KMS-11 (cell line): ENCODE measurements around the gene SLC12A4.

Experiments used
- H2AFZ ChIP-seq: fragments of 200-600 bp; sonication (generic); 2 replicates; pipeline ENCODE4 v1.6.1; 2016; ENCODE audit warnings: antibody characterized with exemption, mixed run types, low read depth
- H3K27ac ChIP-seq: fragments of 200-600 bp; sonication (generic); 2 replicates; pipeline ENCODE4 v1.6.1; 2016; ENCODE audit warnings: mild to moderate bottlenecking, mixed run types
- H3K27me3 ChIP-seq: fragments of 200-600 bp; sonication (generic); 2 replicates; pipeline ENCODE4 v1.6.1; 2017; ENCODE audit warnings: mild to moderate bottlenecking, low read depth, mixed run types, moderate library complexity; ENCODE audit not compliant: insufficient read depth
- H3K36me3 ChIP-seq: fragments of 200-600 bp; sonication (generic); 2 replicates; pipeline ENCODE4 v1.6.1; 2017; ENCODE audit warnings: mild to moderate bottlenecking, mixed run types; ENCODE audit not compliant: insufficient read depth
- H3K4me1 ChIP-seq: fragments of 200-600 bp; sonication (generic); 2 replicates; pipeline ENCODE4 v1.6.1; 2016; ENCODE audit warnings: mild to moderate bottlenecking, low read depth, mixed run types; ENCODE audit not compliant: poor library complexity, severe bottlenecking
- H3K4me2 ChIP-seq: fragments of 200-600 bp; sonication (generic); 2 replicates; pipeline ENCODE4 v1.7.0; 2016; ENCODE audit warnings: mild to moderate bottlenecking, mixed run types
- H3K4me3 ChIP-seq: fragments of 200-600 bp; sonication (generic); IDR thresholded peaks from 2 replicates; pipeline ENCODE4 v1.6.1; 2017; ENCODE audit warnings: low read depth, low read length, mixed read lengths; ENCODE audit not compliant: insufficient read depth
- H3K79me2 ChIP-seq: fragments of 200-600 bp; sonication (generic); 2 replicates; pipeline ENCODE4 v1.6.1; 2016; ENCODE audit warnings: low read depth, mixed run types; ENCODE audit not compliant: insufficient read depth
- H3K9ac ChIP-seq: fragments of 200-600 bp; sonication (generic); 2 replicates; pipeline ENCODE4 v1.6.1; 2016; ENCODE audit warnings: mild to moderate bottlenecking, mixed run types
- H4K20me1 ChIP-seq: fragments of 200-600 bp; sonication (generic); 2 replicates; pipeline ENCODE4 v1.6.1; 2016; ENCODE audit warnings: mild to moderate bottlenecking, mixed run types; ENCODE audit not compliant: insufficient read depth
- CTCF ChIP-seq: fragments of 200-600 bp; sonication (generic); conservative IDR thresholded peaks from 2 replicates; pipeline ENCODE4 v1.6.1; 2017; ENCODE audit warnings: low read depth, mild to moderate bottlenecking, antibody characterized with exemption, low read length, moderate library complexity, mixed read lengths

The SLC12A4 gene

DNA sequence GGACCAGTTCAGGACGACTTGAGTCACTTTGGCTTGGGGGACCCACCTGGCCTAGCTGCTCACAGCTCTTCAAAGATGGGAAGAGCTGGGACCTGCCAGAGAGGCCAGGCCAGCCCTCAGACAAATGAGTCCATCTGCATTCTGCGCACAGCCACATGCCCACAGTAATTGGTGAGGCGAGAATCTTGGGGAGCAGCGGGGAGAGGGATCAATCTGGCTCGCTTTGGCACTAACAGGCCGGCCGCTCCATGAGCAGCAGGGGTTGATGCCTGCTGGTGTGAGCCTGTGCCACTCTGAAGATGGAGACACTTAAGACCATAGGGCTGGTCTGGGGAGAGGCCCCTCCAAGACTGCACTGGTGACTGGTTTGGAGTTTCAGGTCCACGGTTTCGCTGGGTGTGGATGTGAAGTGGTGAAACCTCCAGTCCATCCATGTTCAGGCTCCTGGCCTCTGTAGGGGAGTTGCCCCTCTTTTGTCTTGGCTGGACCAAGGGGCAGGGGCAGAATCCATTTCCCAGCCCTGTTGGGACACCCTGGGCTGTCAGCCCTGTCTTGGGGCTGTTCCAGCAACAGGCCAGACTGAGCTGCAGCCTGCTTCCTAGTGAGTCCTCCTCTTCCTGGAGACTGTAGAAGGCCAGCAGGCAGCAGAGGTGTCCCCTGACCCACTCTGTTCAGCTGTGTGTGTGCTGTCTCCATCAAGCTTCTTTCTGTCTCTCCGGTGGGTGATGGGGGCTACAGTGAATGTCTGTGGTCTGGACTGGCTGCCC, 44.1 kb downstream of the SLC12A4 start:
- Histone ChIP-seq H3K27ac (no peak overlapping the region), H3K4me2 (no peak overlapping the region), H3K36me3 (no peaks in the 10 kb centered on the region), H3K9ac (no peak overlapping the region), H3K4me1 (no peaks in the 10 kb centered on the region), H4K20me1 (no peaks in the 10 kb centered on the region), H2AFZ (no peak overlapping the region), H3K27me3 (no peaks in the 10 kb centered on the region), H3K79me2 (no peaks in the 10 kb centered on the region), H3K4me3 (no peak overlapping the region)
- no peak for TF ChIP-seq CTCF

GRCh38 chr16:67923414-67924116, 44.9 kb downstream of the SLC12A4 start:
- Histone ChIP-seq H2AFZ (no peak overlapping the region), H3K27ac (no peak overlapping the region), H3K27me3 (no peaks in the 10 kb centered on the region), H3K9ac (no peak overlapping the region), H3K4me2 (no peak overlapping the region), H3K4me3 (no peak overlapping the region), H3K4me1 (no peaks in the 10 kb centered on the region), H3K79me2 (no peaks in the 10 kb centered on the region), H4K20me1 (no peaks in the 10 kb centered on the region), H3K36me3 (no peaks in the 10 kb centered on the region)
- no peak for TF ChIP-seq CTCF

- no peak for TF ChIP-seq CTCF
- H2AFZ ChIP-seq, result no peak overlapping the region
- no peaks in the 10 kb centered on the region for H4K20me1 ChIP-seq
- no peaks in the 10 kb centered on the region for H3K4me1 ChIP-seq
- no peak overlapping the region for H3K9ac ChIP-seq
- H3K4me2 ChIP-seq, result no peak overlapping the region
- H3K4me3 ChIP-seq, result no peak overlapping the region
- H3K79me2 ChIP-seq, result no peaks in the 10 kb centered on the region
- no peaks in the 10 kb centered on the region for H3K27me3 ChIP-seq
- H3K36me3 ChIP-seq, result no peaks in the 10 kb centered on the region
- H3K27ac ChIP-seq, result no peak overlapping the region
Measured at GRCh38 chr16:67922740-67923139, 45.7 kb downstream of the SLC12A4 start.

GRCh38 chr16:67922221-67922620, 46.2 kb downstream of the SLC12A4 start:
- H3K4me3 ChIP-seq, result no peak overlapping the region
- H3K4me1 ChIP-seq, result no peaks in the 10 kb centered on the region
- no peaks in the 10 kb centered on the region for H3K79me2 ChIP-seq
- no peaks in the 10 kb centered on the region for H4K20me1 ChIP-seq
- TF ChIP-seq CTCF, result no peak
- no peak overlapping the region for H2AFZ ChIP-seq
- no peaks in the 10 kb centered on the region for H3K36me3 ChIP-seq
- H3K9ac ChIP-seq, result no peak overlapping the region
- no peak overlapping the region for H3K27ac ChIP-seq
- H3K4me2 ChIP-seq, result no peak overlapping the region
- no peaks in the 10 kb centered on the region for H3K27me3 ChIP-seq
